Choroid plexus epithelial cell (primary cell): ENCODE measurements around the gene LRP4.
A peak's percentile ranks its signal among the peaks of the same experiment; 100 is the strongest.

ENCODE experiments used
- DNase-seq: peaks from one replicate; pipeline ENCODE4 v3.0.0-alpha.2; 2010; ENCODE audit warnings: low read depth
- H3K4me3 ChIP-seq: 2 replicates; pipeline ENCODE4 v1.5.1; 2011; ENCODE audit warnings: low read depth, mild to moderate bottlenecking, control low read depth, low read length, moderate library complexity
- CTCF ChIP-seq: conservative IDR thresholded peaks from 2 replicates; pipeline ENCODE4 v1.5.1; 2011; ENCODE audit warnings: low read depth, mild to moderate bottlenecking, control low read depth, inconsistent platforms, low read length, moderate library complexity

LRP4 gene

GRCh38 chr11:46918788-46919513 lies 601 bp upstream of the LRP4 start:
- TF ChIP-seq CTCF = no peak
- DNase-seq = no peak
- H3K4me3 ChIP-seq = peak overlapping the region; percentile 56

- no peak for DNase-seq
- no peak for TF ChIP-seq CTCF
- H3K4me3 ChIP-seq = peak overlapping the region; percentile 56
Measured at GRCh38 chr11:46917762-46918082, 628 bp downstream of the LRP4 start.

GRCh38 chr11:46917109-46917761 lies 1.1 kb downstream of the LRP4 start:
- DNase-seq = no peak
- H3K4me3 ChIP-seq = peak overlapping the region; percentile 56
- TF ChIP-seq CTCF = no peak

GRCh38 chr11:46916286-46917108 lies 1.9 kb downstream of the LRP4 start:
- peak; percentile 48 for TF ChIP-seq CTCF
- DNase-seq = peak; percentile 72

GRCh38 chr11:46914910-46915309 lies 3.4 kb downstream of the LRP4 start:
- TF ChIP-seq CTCF = no peak
- no peak for DNase-seq
- H3K4me3 ChIP-seq = no peak overlapping the region

More at GRCh38 chr11:46916286-46917108, 1.9 kb downstream of the LRP4 start:
- peak overlapping the region; percentile 56 for H3K4me3 ChIP-seq

GRCh38 chr11:46914363-46914762 lies 4.0 kb downstream of the LRP4 start:
- TF ChIP-seq CTCF = no peak
- peak; percentile 25 for DNase-seq
- H3K4me3 ChIP-seq = no peak overlapping the region
